Nephron (organoid): ENCODE data around the gene TTC29.

Experiments used
- H3K27ac Mint-ChIP-seq, 3 experiments: 2 replicates each; pipeline ENCODE4 v1.8.0; 2020; ENCODE audit warnings: mixed read lengths in 3 of 3, mild to moderate bottlenecking in 2 of 3, moderate library complexity in 1 of 3
- H3K27me3 Mint-ChIP-seq: 2 replicates; pipeline ENCODE4 v1.8.0; 2021; ENCODE audit warnings: low read depth, mild to moderate bottlenecking, moderate library complexity, mixed read lengths
- H3K36me3 Mint-ChIP-seq: 2 replicates; pipeline ENCODE4 v1.8.0; 2020; ENCODE audit warnings: low read depth, mixed read lengths
- H3K4me1 Mint-ChIP-seq: 2 replicates; pipeline ENCODE4 v1.8.0; 2020; ENCODE audit warnings: mixed read lengths
- H3K4me3 Mint-ChIP-seq, 3 experiments: 2 replicates each; pipeline ENCODE4 v1.8.0; 2020; ENCODE audit warnings: mild to moderate bottlenecking in 3 of 3, mixed read lengths in 3 of 3, moderate library complexity in 2 of 3
- H3K9me3 Mint-ChIP-seq: 2 replicates; pipeline ENCODE4 v1.8.0; 2020; ENCODE audit warnings: mixed read lengths
- CTCF ChIP-seq, 3 experiments: fragments of 200-600 bp; sonication (generic); IDR thresholded peaks; one replicate each; pipeline ENCODE4 v1.5.0; 2021; ENCODE audit warnings: antibody characterized with exemption in 3 of 3; ENCODE audit not compliant: unreplicated experiment in 3 of 3

The TTC29 gene

DNA sequence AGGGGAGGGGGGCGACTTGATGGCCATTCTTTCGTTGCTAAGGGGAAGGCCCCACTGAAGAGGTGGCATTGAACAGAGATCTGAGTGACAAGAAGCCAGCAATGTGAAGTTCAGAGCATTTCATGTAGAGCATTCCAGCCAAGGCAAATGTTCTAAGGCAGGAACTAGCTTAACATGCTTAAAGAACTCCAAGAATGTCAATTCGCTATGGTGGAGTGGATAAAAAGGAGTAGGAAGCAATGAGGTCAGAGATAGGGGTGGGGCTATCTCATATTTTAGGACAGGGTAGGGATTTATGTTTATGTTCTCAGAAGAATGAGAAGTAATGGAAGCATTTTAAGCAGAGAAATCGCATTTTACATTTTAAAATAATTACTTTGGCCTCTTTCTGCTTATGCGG is 130.9 kb downstream of the TTC29 start:
- TF ChIP-seq CTCF (IDR thresholded peaks at IDR 0.05; ENCODE audit: unreplicated experiment in 3 of 3): no peak
- Mint-ChIP-seq H3K27me3 (no peaks in the 10 kb centered on the region), H3K4me3 (no peak overlapping the region), H3K4me1 (no peaks in the 10 kb centered on the region), H3K36me3 (no peaks in the 10 kb centered on the region), H3K9me3 (no peaks in the 10 kb centered on the region), H3K27ac (no peak overlapping the region)

- H3K9me3 Mint-ChIP-seq: no peaks in the 10 kb centered on the region
- H3K4me1 Mint-ChIP-seq: no peaks in the 10 kb centered on the region
- H3K27me3 Mint-ChIP-seq: peaks cover under 1% of the 10 kb centered on the region
- no peak for TF ChIP-seq CTCF (IDR thresholded peaks at IDR 0.05; ENCODE audit: unreplicated experiment in 3 of 3)
- no peak overlapping the region for H3K4me3 Mint-ChIP-seq
- no peak overlapping the region for H3K27ac Mint-ChIP-seq
- H3K36me3 Mint-ChIP-seq: no peaks in the 10 kb centered on the region
Measured at GRCh38 chr4:146795711-146796110, 150.0 kb downstream of the TTC29 start.

DNA sequence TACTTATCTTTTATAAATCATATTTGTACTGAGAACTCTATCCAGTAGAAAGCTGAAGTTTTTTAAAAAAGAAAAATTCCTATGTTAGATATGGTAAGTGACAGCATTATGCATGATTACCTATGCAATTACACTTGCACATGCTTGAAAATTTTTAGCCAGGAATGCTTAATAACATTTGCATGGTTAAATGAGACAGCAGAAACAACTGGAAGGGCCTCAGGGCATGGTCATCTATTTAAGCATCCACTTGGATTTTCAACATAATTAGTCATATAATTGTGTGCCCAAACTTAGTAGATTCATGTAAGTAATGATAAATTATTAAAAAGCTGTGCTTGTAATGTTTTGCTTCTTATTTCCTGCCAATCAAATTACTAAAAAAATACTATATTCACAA is 151.9 kb downstream of the TTC29 start:
- H3K4me1 Mint-ChIP-seq: no peaks in the 10 kb centered on the region
- H3K27me3 Mint-ChIP-seq: no peaks in the 10 kb centered on the region
- no peak overlapping the region for H3K27ac Mint-ChIP-seq
- no peak for TF ChIP-seq CTCF (IDR thresholded peaks at IDR 0.05; ENCODE audit: unreplicated experiment in 3 of 3)
- no peak overlapping the region for H3K4me3 Mint-ChIP-seq
- no peaks in the 10 kb centered on the region for H3K9me3 Mint-ChIP-seq
- H3K36me3 Mint-ChIP-seq: no peaks in the 10 kb centered on the region

GRCh38 chr4:146791439-146791838 is 154.2 kb downstream of the TTC29 start:
- no peaks in the 10 kb centered on the region for H3K27me3 Mint-ChIP-seq
- H3K9me3 Mint-ChIP-seq: no peaks in the 10 kb centered on the region
- H3K36me3 Mint-ChIP-seq: no peaks in the 10 kb centered on the region
- H3K4me3 Mint-ChIP-seq: no peak overlapping the region
- TF ChIP-seq CTCF (IDR thresholded peaks at IDR 0.05; ENCODE audit: unreplicated experiment in 3 of 3): no peak
- H3K4me1 Mint-ChIP-seq: no peaks in the 10 kb centered on the region
- H3K27ac Mint-ChIP-seq: no peak overlapping the region

DNA sequence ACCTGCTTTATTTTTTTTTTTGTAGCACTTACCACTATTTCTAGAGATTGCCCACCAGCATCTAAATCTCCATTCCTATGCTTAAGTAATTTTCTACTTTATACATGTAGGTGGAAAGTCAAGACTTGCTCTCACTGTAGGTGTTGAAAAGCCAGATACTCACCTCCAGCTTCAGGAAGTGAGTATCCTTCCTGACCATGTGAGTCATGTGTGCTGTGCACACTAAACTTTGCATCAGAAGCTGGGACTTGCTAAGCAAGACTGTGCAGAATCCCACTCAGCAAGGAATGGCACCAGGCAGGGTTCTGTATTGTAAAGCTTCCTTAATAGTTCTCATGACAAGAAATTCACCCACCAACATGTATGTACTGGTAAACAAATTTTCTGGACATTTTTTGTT is 155.1 kb downstream of the TTC29 start:
- Mint-ChIP-seq H3K36me3 (no peaks in the 10 kb centered on the region), H3K9me3 (no peaks in the 10 kb centered on the region), H3K27me3 (no peaks in the 10 kb centered on the region), H3K4me3 (no peak overlapping the region), H3K4me1 (no peaks in the 10 kb centered on the region), H3K27ac (no peak overlapping the region)
- TF ChIP-seq CTCF (IDR thresholded peaks at IDR 0.05; ENCODE audit: unreplicated experiment in 3 of 3): no peak

DNA sequence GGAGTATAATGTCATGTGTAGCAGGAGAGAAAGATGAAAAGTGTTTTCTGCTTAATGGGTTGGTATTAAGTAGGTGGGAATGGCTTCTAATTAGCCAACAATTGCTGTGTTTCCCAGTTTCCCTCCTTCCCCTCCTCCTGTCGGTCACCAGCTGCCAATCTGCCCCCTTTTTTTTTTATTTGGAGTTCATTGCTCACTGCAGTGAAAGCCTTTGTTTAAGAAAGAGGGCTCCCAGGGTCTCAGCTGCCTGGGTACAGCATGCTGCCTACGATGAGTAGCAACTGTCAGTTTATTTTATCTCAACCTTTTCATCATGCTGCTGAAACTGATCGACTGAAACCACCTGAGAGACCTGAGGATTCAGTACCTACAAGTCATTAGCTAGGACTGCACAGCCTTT is 157.9 kb downstream of the TTC29 start:
- no peaks in the 10 kb centered on the region for H3K9me3 Mint-ChIP-seq
- H3K4me3 Mint-ChIP-seq: no peak overlapping the region
- no peaks in the 10 kb centered on the region for H3K36me3 Mint-ChIP-seq
- no peaks in the 10 kb centered on the region for H3K4me1 Mint-ChIP-seq
- no peak overlapping the region for H3K27ac Mint-ChIP-seq
- TF ChIP-seq CTCF (IDR thresholded peaks at IDR 0.05; ENCODE audit: unreplicated experiment in 3 of 3): no peak
- no peaks in the 10 kb centered on the region for H3K27me3 Mint-ChIP-seq
